GM23338 (cell line): ENCODE measurements around the gene FPGS. TPM values are rescaled to one million over a fixed set of nuclear protein-coding genes. Genes with fewer than 3 reads are reported as not detected.

ENCODE experiments used
- ATAC-seq: fragments of 200-7000 bp; cut with Tn5 transposase; 3 replicates; pipeline ENCODE4 v1.9.1; 2020
- DNase-seq: peaks from one replicate; pipeline ENCODE4 v3.0.0-alpha.2; 2015; ENCODE audit warnings: low spot score
- H2AFZ ChIP-seq: fragments of 200-600 bp; sonication (generic); 2 replicates; pipeline ENCODE4 v1.8.0; 2016; ENCODE audit warnings: antibody characterized with exemption, mild to moderate bottlenecking, moderate library complexity
- H3F3A ChIP-seq: fragments of 200-600 bp; sonication (generic); replicated peaks from 2 replicates; pipeline ENCODE4 v1.8.0; 2017; ENCODE audit warnings: antibody characterized with exemption, mixed run types, low read depth
- H3K27ac ChIP-seq: fragments of 200-600 bp; sonication (generic); 2 replicates; pipeline ENCODE4 v1.6.1; 2016; ENCODE audit warnings: low read depth
- H3K27me3 ChIP-seq: fragments of 200-600 bp; sonication (generic); 2 replicates; pipeline ENCODE4 v1.8.0; 2016; ENCODE audit warnings: mild to moderate bottlenecking, mixed run types, moderate library complexity; ENCODE audit not compliant: insufficient read depth
- H3K36me3 ChIP-seq: fragments of 200-600 bp; sonication (generic); 2 replicates; pipeline ENCODE4 v1.8.0; 2016; ENCODE audit warnings: mild to moderate bottlenecking; ENCODE audit not compliant: insufficient read depth
- H3K4me1 ChIP-seq: fragments of 200-600 bp; sonication (generic); 2 replicates; pipeline ENCODE4 v1.8.0; 2016; ENCODE audit warnings: mild to moderate bottlenecking, moderate library complexity; ENCODE audit not compliant: insufficient read depth
- H3K4me2 ChIP-seq: fragments of 200-600 bp; sonication (generic); 2 replicates; pipeline ENCODE4 v1.7.1; 2017; ENCODE audit warnings: mixed run types
- H3K4me3 ChIP-seq: fragments of 200-600 bp; sonication (generic); 2 replicates; pipeline ENCODE4 v1.6.1; 2016; ENCODE audit warnings: mixed run types
- H3K79me2 ChIP-seq: fragments of 200-600 bp; sonication (generic); replicated peaks from 2 replicates; pipeline ENCODE4 v1.8.0; 2017; ENCODE audit warnings: mild to moderate bottlenecking; ENCODE audit not compliant: insufficient read depth
- H3K9me2 ChIP-seq: fragments of 200-600 bp; sonication (generic); 2 replicates; pipeline ENCODE4 v1.8.0; 2017; ENCODE audit not compliant: insufficient read depth
- H4K20me1 ChIP-seq: fragments of 200-600 bp; sonication (generic); replicated peaks from 2 replicates; pipeline ENCODE4 v1.8.0; 2017; ENCODE audit warnings: mild to moderate bottlenecking; ENCODE audit not compliant: insufficient read depth
- H3K27ac Mint-ChIP-seq: 2 replicates; pipeline ENCODE4 v1.8.0; 2020; ENCODE audit warnings: inconsistent platforms, mild to moderate bottlenecking, moderate library complexity, mixed read lengths
- H3K27me3 Mint-ChIP-seq: 3 replicates; pipeline ENCODE4 v1.8.0; 2022; ENCODE audit warnings: low read depth, mild to moderate bottlenecking, moderate library complexity, mixed read lengths, inconsistent platforms; ENCODE audit not compliant: insufficient read depth, poor library complexity
- H3K36me3 Mint-ChIP-seq: 3 replicates; pipeline ENCODE4 v1.8.0; 2021; ENCODE audit warnings: low read depth, mild to moderate bottlenecking, inconsistent platforms, moderate library complexity, mixed read lengths
- H3K4me1 Mint-ChIP-seq: 3 replicates; pipeline ENCODE4 v1.8.0; 2020; ENCODE audit warnings: mild to moderate bottlenecking, inconsistent platforms, mixed read lengths
- H3K4me3 Mint-ChIP-seq: 3 replicates; pipeline ENCODE4 v1.8.0; 2021; ENCODE audit warnings: moderate library complexity, mild to moderate bottlenecking, inconsistent platforms, mixed read lengths
- H3K9me3 Mint-ChIP-seq: 3 replicates; pipeline ENCODE4 v1.8.0; 2020; ENCODE audit warnings: moderate library complexity, mild to moderate bottlenecking, inconsistent platforms, mixed read lengths
- CREB1 ChIP-seq: fragments of 250-450 bp; sonication (Bioruptor Pico); IDR thresholded peaks from 2 replicates; pipeline ENCODE4 v1.5.0; 2020; ENCODE audit warnings: low read depth, mild to moderate bottlenecking, moderate library complexity
- ETS1 ChIP-seq: IDR thresholded peaks from 2 replicates; pipeline ENCODE4 v1.6.1; 2016; ENCODE audit warnings: antibody characterized with exemption
- EZH2 ChIP-seq: fragments of 200-600 bp; sonication (generic); IDR thresholded peaks from one replicate; pipeline ENCODE4 v1.8.0; 2017; ENCODE audit warnings: antibody characterized with exemption, mild to moderate bottlenecking, low read depth; ENCODE audit not compliant: unreplicated experiment
- EZH2phosphoT487 ChIP-seq: fragments of 200-600 bp; sonication (generic); IDR thresholded peaks from one replicate; pipeline ENCODE4 v1.8.1; 2018; ENCODE audit warnings: antibody characterized with exemption; ENCODE audit not compliant: unreplicated experiment
- JUNB ChIP-seq: IDR thresholded peaks from one replicate; pipeline ENCODE4 v1.6.1; 2016; ENCODE audit warnings: antibody characterized with exemption; ENCODE audit not compliant: unreplicated experiment
- NANOG ChIP-seq: IDR thresholded peaks from 2 replicates; pipeline ENCODE4 v1.6.1; 2016; ENCODE audit warnings: antibody characterized with exemption, borderline replicate concordance
- POLR2AphosphoS5 ChIP-seq: IDR thresholded peaks from 2 replicates; pipeline ENCODE4 v1.6.1; 2016; ENCODE audit warnings: antibody characterized with exemption, low read depth
- REST ChIP-seq: IDR thresholded peaks from one replicate; pipeline ENCODE4 v1.6.1; 2018; ENCODE audit warnings: antibody characterized with exemption; ENCODE audit not compliant: unreplicated experiment
- STAT1 ChIP-seq: IDR thresholded peaks from one replicate; pipeline ENCODE4 v1.6.1; 2016; ENCODE audit warnings: antibody characterized with exemption; ENCODE audit not compliant: unreplicated experiment
- ZNF114 ChIP-seq: fragments of 250-450 bp; sonication (Bioruptor Pico); IDR thresholded peaks from 2 replicates; pipeline ENCODE4 v1.5.0; 2020; ENCODE audit warnings: mild to moderate bottlenecking, moderate library complexity
- ZNF331 ChIP-seq: fragments of 250-450 bp; sonication (Bioruptor Pico); IDR thresholded peaks from 2 replicates; pipeline ENCODE4 v1.5.0; 2020; ENCODE audit warnings: low read depth, mild to moderate bottlenecking, moderate library complexity
- ZNF462 ChIP-seq: fragments of 250-450 bp; sonication (Bioruptor Pico); IDR thresholded peaks from 2 replicates; pipeline ENCODE4 v1.5.0; 2020; ENCODE audit warnings: mild to moderate bottlenecking, moderate library complexity
- polyA plus RNA-seq: library from polyadenylated mRNA; unstranded; fragments of >200 nt; fragmentation: Nextera tagmentation; extraction: Ambion mirVana; gene quantifications from 2 replicates; pipeline ENCODE4 v1.2.1, GENCODE V29; 2016
- total RNA-seq: library from RNA; depleted of rRNA; stranded (reverse); fragments of >200 nt; shearing (Covaris generic); gene quantifications from 2 replicates; pipeline ENCODE4 v1.2.3, GENCODE V29; 2014
- TF ChIP-seq, protein P1 (sequence below), 2 experiments: fragments of 200-600 bp in 1 of 2; sonication (generic) in 1 of 2; conservative IDR thresholded peaks; 2 replicates each; pipeline versions ENCODE4 v1.5.1 to v1.6.1; 2016 to 2017; ENCODE audit warnings: antibody characterized with exemption in 2 of 2, low read depth in 2 of 2, mild to moderate bottlenecking in 2 of 2, moderate library complexity in 1 of 2

Gene FPGS
- total and polyA plus RNA-seq, 2 experiments from 2014 or later = 40.7 to 87.2 TPM

DNA sequence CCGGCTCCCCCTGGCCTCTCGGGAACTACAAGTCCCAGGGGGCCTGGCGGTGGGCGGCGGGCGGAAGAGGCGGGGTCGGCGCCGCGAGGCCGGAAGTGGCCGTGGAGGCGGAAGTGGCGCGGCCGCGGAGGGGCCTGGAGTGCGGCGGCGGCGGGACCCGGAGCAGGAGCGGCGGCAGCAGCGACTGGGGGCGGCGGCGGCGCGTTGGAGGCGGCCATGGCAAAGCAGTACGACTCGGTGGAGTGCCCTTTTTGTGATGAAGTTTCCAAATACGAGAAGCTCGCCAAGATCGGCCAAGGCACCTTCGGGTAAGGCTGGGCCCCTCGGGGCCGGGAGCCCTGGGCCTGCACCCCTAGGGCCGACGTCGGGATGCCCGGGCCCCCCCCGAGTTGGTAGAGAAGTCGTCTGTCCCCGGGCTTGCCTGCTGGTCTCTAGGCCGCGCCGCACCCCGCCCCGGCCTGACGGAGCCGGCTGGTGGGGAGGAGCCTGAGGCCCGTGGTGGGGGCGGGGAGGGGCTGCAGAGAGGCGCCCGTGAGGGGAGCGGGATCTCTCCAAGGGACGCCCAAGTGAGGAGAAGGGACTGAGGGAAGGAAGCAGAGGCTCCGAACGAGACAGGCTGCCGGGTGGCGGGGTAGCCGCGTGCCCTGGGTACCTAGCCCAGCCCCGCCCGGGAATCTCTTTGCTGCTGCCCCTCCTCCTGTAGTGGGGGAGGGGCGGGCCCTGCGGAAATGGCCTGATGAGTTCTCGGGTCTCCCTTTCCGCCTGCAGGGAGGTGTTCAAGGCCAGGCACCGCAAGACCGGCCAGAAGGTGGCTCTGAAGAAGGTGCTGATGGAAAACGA lies 16.5 kb upstream of the FPGS start, which contains the start of gene CDK9:
Gene CDK9 (plus strand): TSS at position 102 of the 840 bp plus-strand sequence. CDS start 115 bp downstream, at position 217.
- peak within 1 kb of the TSS; percentile 96 for H3K4me3 Mint-ChIP-seq
- peak within 1 kb of the TSS; percentile 96 for H3K27ac Mint-ChIP-seq
- Histone ChIP-seq H3K4me3 (peak within 1 kb of the TSS; percentile 99), H3K27me3 (no peaks in the 10 kb centered on the region), H3K36me3 (peaks cover 43% of the 10 kb centered on the region), H3K9me2 (no peaks in the 10 kb centered on the region), H2AFZ (peak within 1 kb of the TSS; percentile 78), H3K79me2 (peaks cover 35% of the 10 kb centered on the region), H3K4me2 (peak within 1 kb of the TSS; percentile 86), H3K27ac (peak within 1 kb of the TSS; percentile 96), H3K4me1 (peaks cover 11% of the 10 kb centered on the region), H4K20me1 (peaks cover 23% of the 10 kb centered on the region), H3F3A (peaks cover 38% of the 10 kb centered on the region)
- H3K36me3 Mint-ChIP-seq = peaks cover 48% of the 10 kb centered on the region
- TF ChIP-seq NANOG = no peak
- TF ChIP-seq JUNB = no peak
- TF ChIP-seq POLR2AphosphoS5 = peak; percentile 61
- no peak for TF ChIP-seq ZNF462 (CRISPR knock-in tag)
- peak; percentile 82 for TF ChIP-seq ETS1
- TF ChIP-seq EZH2 = no peak
- no peak for TF ChIP-seq STAT1
- TF ChIP-seq, protein P1, sequence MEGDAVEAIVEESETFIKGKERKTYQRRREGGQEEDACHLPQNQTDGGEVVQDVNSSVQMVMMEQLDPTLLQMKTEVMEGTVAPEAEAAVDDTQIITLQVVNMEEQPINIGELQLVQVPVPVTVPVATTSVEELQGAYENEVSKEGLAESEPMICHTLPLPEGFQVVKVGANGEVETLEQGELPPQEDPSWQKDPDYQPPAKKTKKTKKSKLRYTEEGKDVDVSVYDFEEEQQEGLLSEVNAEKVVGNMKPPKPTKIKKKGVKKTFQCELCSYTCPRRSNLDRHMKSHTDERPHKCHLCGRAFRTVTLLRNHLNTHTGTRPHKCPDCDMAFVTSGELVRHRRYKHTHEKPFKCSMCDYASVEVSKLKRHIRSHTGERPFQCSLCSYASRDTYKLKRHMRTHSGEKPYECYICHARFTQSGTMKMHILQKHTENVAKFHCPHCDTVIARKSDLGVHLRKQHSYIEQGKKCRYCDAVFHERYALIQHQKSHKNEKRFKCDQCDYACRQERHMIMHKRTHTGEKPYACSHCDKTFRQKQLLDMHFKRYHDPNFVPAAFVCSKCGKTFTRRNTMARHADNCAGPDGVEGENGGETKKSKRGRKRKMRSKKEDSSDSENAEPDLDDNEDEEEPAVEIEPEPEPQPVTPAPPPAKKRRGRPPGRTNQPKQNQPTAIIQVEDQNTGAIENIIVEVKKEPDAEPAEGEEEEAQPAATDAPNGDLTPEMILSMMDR (conservative IDR thresholded peaks at IDR 0.05; ENCODE audit: low read depth in 2 of 2) = peak in 1 of 2 experiments; percentile 58; a peak in 2 of 4 replicates
- TF ChIP-seq CREB1 (CRISPR knock-in tag) = peak; percentile 59
- no peak for TF ChIP-seq ZNF114 (CRISPR knock-in tag)
- TF ChIP-seq REST = peak; percentile 18
- no peak for TF ChIP-seq EZH2phosphoT487
- TF ChIP-seq ZNF331 (CRISPR knock-in tag) = no peak
- ATAC-seq (peak; percentile 76), DNase-seq (peak; percentile 94)
- H3K4me1 Mint-ChIP-seq = peaks cover 16% of the 10 kb centered on the region
- H3K9me3 Mint-ChIP-seq = no peaks in the 10 kb centered on the region
- H3K27me3 Mint-ChIP-seq = peaks cover 14% of the 10 kb centered on the region
